Nephron (organoid): ENCODE data around the gene ZFP1.

Experiments
- H3K27ac Mint-ChIP-seq, 3 experiments: 2 replicates each; pipeline ENCODE4 v1.8.0; 2020; ENCODE audit warnings: mixed read lengths in 3 of 3, mild to moderate bottlenecking in 2 of 3, moderate library complexity in 1 of 3
- H3K27me3 Mint-ChIP-seq: 2 replicates; pipeline ENCODE4 v1.8.0; 2021; ENCODE audit warnings: low read depth, mild to moderate bottlenecking, moderate library complexity, mixed read lengths
- H3K36me3 Mint-ChIP-seq: 2 replicates; pipeline ENCODE4 v1.8.0; 2020; ENCODE audit warnings: low read depth, mixed read lengths
- H3K4me1 Mint-ChIP-seq: 2 replicates; pipeline ENCODE4 v1.8.0; 2020; ENCODE audit warnings: mixed read lengths
- H3K4me3 Mint-ChIP-seq, 3 experiments: 2 replicates each; pipeline ENCODE4 v1.8.0; 2020; ENCODE audit warnings: mild to moderate bottlenecking in 3 of 3, mixed read lengths in 3 of 3, moderate library complexity in 2 of 3
- H3K9me3 Mint-ChIP-seq: 2 replicates; pipeline ENCODE4 v1.8.0; 2020; ENCODE audit warnings: mixed read lengths
- TF ChIP-seq, protein P1 (sequence below), 3 experiments: fragments of 200-600 bp; sonication (generic); IDR thresholded peaks; one replicate each; pipeline ENCODE4 v1.5.0; 2021; ENCODE audit warnings: antibody characterized with exemption in 3 of 3; ENCODE audit not compliant: unreplicated experiment in 3 of 3

ZFP1 gene

DNA sequence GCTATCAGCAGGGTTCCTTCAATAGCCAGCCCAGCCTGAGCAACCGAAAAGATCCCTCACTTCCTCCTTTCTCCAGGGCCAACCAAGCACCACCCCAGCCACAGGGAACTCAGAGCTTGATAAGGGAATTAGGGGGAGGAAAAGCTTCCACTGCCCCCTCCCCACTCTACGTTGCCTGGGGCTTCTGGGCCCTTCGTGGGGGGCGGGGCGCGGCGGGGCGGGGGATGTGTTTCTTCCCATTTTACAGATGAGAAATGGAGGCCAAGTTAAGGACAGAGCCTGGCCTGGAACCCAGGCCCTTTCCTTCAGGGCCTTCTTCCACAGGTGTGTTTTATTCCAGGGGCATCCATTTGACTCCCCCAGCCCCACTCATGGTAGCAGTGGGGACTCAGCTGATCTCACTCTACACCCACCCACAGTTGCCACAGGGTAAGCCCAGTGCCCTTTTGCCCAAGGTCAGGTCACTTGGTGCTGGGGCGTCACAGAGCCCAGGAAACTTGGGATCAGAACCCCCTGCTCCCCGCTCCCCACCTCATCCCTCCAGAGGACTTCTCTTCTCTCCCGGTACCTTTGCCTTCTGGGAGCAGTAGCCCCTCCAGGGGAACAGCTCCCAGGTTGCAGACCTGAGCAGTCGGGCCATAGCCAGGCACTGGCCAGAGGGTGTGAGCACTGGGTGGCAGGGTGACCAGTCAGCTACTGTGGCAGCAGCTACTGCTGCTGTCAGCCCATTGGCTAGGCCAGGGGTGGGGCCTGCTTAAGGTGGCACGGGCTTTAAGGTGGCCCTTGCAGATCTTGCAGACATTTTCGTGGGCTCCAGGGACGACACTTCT, 32.0 kb upstream of the ZFP1 start, which contains the start of gene LDHD:
Gene LDHD, minus strand, starts transcription at position 700 of the 830 bp plus-strand sequence. Its CDS starts 60 bp downstream, at position 640.
- Mint-ChIP-seq H3K4me1 (peaks cover 18% of the 10 kb centered on the region), H3K27ac (peak within 1 kb of the TSS in 1 of 3 experiments; percentile 74), H3K36me3 (no peaks in the 10 kb centered on the region), H3K27me3 (peaks cover 4% of the 10 kb centered on the region), H3K9me3 (peaks cover under 1% of the 10 kb centered on the region), H3K4me3 (peak within 1 kb of the TSS; percentile 70 to 79 (median 73))
- TF ChIP-seq, protein P1, sequence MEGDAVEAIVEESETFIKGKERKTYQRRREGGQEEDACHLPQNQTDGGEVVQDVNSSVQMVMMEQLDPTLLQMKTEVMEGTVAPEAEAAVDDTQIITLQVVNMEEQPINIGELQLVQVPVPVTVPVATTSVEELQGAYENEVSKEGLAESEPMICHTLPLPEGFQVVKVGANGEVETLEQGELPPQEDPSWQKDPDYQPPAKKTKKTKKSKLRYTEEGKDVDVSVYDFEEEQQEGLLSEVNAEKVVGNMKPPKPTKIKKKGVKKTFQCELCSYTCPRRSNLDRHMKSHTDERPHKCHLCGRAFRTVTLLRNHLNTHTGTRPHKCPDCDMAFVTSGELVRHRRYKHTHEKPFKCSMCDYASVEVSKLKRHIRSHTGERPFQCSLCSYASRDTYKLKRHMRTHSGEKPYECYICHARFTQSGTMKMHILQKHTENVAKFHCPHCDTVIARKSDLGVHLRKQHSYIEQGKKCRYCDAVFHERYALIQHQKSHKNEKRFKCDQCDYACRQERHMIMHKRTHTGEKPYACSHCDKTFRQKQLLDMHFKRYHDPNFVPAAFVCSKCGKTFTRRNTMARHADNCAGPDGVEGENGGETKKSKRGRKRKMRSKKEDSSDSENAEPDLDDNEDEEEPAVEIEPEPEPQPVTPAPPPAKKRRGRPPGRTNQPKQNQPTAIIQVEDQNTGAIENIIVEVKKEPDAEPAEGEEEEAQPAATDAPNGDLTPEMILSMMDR (IDR thresholded peaks at IDR 0.05; ENCODE audit: unreplicated experiment in 3 of 3) = no peak

DNA sequence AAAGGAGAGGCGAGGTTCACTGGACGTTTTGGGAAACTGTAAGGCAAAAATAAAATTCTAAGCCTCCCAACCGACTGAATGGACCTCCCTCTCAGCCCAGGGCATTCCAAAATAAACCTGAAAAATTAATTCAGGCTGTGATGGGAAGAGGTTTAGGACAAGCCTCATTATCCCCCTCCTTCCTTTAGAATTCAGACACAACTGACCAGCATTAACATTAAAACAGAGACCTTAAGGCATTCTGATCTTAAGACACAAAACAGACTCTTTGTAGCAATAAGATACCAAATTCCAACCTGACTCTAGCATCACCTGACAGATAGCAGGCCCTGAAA, 31.4 kb upstream of the ZFP1 start:
- H3K4me1 Mint-ChIP-seq = peaks cover 12% of the 10 kb centered on the region
- TF ChIP-seq, protein P1 (IDR thresholded peaks at IDR 0.05; ENCODE audit: unreplicated experiment in 3 of 3) = no peak
- H3K4me3 Mint-ChIP-seq = peak overlapping the region in 1 of 3 experiments; percentile 79
- peaks cover 4% of the 10 kb centered on the region for H3K9me3 Mint-ChIP-seq
- H3K27ac Mint-ChIP-seq = peak overlapping the region in 1 of 3 experiments; percentile 74
- no peaks in the 10 kb centered on the region for H3K36me3 Mint-ChIP-seq
- H3K27me3 Mint-ChIP-seq = peaks cover 4% of the 10 kb centered on the region

DNA sequence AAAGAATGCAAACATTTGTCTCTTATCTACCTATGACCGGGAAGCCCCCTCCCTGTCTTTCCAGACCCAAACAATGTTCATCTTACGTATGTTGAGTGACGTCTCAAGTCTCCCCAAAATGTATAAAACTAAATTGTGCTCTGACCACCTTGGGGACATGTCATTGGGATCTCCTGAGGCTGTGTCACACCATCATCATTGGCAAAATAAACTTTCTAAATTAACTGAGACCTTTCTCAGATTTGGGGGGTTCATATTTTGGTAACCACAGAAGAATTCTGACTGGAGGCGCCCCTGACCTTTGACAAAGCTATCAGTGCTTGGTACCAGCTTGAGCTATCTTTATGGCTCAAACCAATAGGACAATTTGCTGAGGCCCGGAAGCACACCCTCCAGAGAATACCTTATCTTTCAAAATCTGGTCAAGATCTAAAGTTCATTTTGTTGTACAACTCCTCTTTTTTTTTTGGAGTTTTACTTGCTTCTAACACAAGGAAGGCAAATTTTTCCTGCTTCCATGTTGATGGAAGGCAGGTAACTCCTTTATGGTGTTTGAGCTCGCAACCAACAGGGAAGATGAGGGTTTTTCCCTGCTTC, 29.3 kb upstream of the ZFP1 start:
- Mint-ChIP-seq H3K27me3 (peaks cover 4% of the 10 kb centered on the region), H3K9me3 (peaks cover 10% of the 10 kb centered on the region), H3K4me1 (no peaks in the 10 kb centered on the region), H3K36me3 (no peaks in the 10 kb centered on the region), H3K27ac (no peak overlapping the region), H3K4me3 (no peak overlapping the region)
- TF ChIP-seq, protein P1 (IDR thresholded peaks at IDR 0.05; ENCODE audit: unreplicated experiment in 3 of 3) = no peak

DNA sequence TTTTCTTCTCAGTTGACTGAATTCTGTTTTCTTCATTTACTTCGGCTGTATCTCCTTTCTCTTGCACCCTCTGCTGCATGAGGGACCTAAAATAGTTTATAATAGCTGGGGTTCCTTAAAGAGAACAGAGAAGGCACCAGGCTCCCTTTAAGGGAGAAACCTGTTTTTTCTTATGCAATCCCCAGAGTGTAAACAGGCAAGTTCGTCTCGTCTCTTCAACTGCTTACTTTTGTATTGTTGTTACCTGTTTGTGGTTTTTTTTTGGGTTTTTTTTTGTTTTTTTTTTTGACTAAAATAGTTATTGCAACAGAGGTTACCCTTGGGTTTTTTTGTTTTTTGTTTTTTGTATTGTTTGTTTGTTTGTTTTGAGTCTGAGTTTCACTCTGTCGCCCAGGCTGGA, 28.1 kb upstream of the ZFP1 start:
- H3K27ac Mint-ChIP-seq = no peak overlapping the region
- H3K4me1 Mint-ChIP-seq = no peaks in the 10 kb centered on the region
- H3K4me3 Mint-ChIP-seq = no peak overlapping the region
- peaks cover 10% of the 10 kb centered on the region for H3K9me3 Mint-ChIP-seq
- peaks cover 4% of the 10 kb centered on the region for H3K27me3 Mint-ChIP-seq
- TF ChIP-seq, protein P1 (IDR thresholded peaks at IDR 0.05; ENCODE audit: unreplicated experiment in 3 of 3) = no peak
- no peaks in the 10 kb centered on the region for H3K36me3 Mint-ChIP-seq

DNA sequence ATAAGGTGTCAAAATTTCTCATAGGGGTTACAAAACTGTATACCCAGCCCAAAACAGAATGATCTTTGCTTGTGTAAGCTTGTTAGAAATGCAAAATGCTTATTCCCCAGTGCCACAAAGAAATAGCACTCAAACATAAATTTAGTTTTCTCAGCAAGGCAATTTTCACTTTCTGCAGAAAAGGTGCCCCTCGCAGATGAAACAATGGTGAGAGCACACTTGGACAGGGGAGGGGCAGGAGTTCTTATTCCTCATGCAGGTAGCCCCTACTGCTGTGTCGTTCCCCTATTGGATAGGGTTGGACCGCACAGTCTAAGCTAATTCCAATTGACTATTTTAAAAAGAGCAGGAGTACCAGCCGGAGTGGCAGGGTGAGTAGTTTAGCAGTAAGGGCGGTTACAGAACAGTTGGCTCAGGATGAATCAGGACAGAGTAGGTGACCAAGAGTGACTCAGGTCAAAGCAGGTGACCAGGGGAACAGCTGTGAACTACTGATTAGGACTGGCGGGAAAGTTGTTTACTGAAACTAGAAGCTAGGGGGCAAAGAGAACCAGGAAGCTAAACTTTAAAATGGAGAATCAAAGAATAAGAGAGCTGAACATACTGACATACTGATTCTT, 26.3 kb upstream of the ZFP1 start:
- Mint-ChIP-seq H3K4me1 (no peaks in the 10 kb centered on the region), H3K4me3 (no peak overlapping the region), H3K36me3 (no peaks in the 10 kb centered on the region), H3K27ac (no peak overlapping the region), H3K27me3 (peaks cover 4% of the 10 kb centered on the region), H3K9me3 (peaks cover 10% of the 10 kb centered on the region)
- TF ChIP-seq, protein P1 (IDR thresholded peaks at IDR 0.05; ENCODE audit: unreplicated experiment in 3 of 3) = no peak
